GM12801 (cell line): ENCODE data around the gene TMEM238L.

Source experiments
- CTCF ChIP-seq: IDR thresholded peaks from one replicate; pipeline ENCODE4 v1.5.1; 2011; ENCODE audit warnings: control low read depth; ENCODE audit not compliant: insufficient read length; ENCODE audit errors: extremely low read depth

Gene TMEM238L

GRCh38 chr17:10803830-10804475, at the start of gene TMEM238L:
Gene TMEM238L, minus strand, starts transcription at chr17:10804099. Its CDS starts 136 bp downstream, at chr17:10803963.
- TF ChIP-seq CTCF, result no peak

GRCh38 chr17:10845388-10845751, 41.5 kb upstream of the TMEM238L start:
- TF ChIP-seq CTCF, result no peak

- TF ChIP-seq CTCF, result no peak
These were observed 40.9 kb upstream of the TMEM238L start for GRCh38 chr17:10844621-10845387.

GRCh38 chr17:10843811-10844210, 39.9 kb upstream of the TMEM238L start:
- no peak for TF ChIP-seq CTCF

GRCh38 chr17:10842658-10843057, 38.8 kb upstream of the TMEM238L start:
- TF ChIP-seq CTCF, result no peak

- TF ChIP-seq CTCF, result no peak
These were observed 34.8 kb upstream of the TMEM238L start for GRCh38 chr17:10838682-10839081.

GRCh38 chr17:10837921-10838320, 34.0 kb upstream of the TMEM238L start, which contains the start of gene PIRT:
Gene PIRT, minus strand, starts transcription at chr17:10838087. Its CDS starts 12,442 bp downstream, at chr17:10825645.
- no peak for TF ChIP-seq CTCF
